HCT116 (cell line): ENCODE data around the gene SDHD. TPM values are rescaled to one million over a fixed set of nuclear protein-coding genes. Genes with fewer than 3 reads are reported as not detected.
A peak's percentile ranks its signal among the peaks of the same experiment; 100 is the strongest.

ENCODE experiments used
- ATAC-seq: fragments of 200-7000 bp; cut with Tn5 transposase; 2 replicates; pipeline ENCODE4 v1.9.1; 2020; ENCODE audit warnings: mild to moderate bottlenecking, moderate library complexity
- BruUV-seq: library from RNA; stranded (reverse); fragments of 400-500 nt; replicated peaks from 2 replicates; lab custom pipeline; 2021; lab: Mats Ljungman, UMichigan
- CTCF ChIA-PET: fragments of 300-600 bp; sonication (Branson Sonifier 250); formaldehyde crosslinking; loops from one replicate; lab custom pipeline; 2021; ENCODE audit warnings: antibody characterized with exemption; lab: Charles Lee
- POLR2A ChIA-PET: fragments of 300-600, 350-600 bp; sonication (Branson Sonifier 250); formaldehyde crosslinking; loops from one replicate; lab custom pipeline; 2021; ENCODE audit warnings: antibody characterized with exemption; lab: Charles Lee
- RAD21 ChIA-PET, 2 experiments: fragments of 300-600 bp; sonication (Branson Sonifier 250); formaldehyde crosslinking; loops; one replicate each; lab custom pipeline; 2023; ENCODE audit warnings: low total read pairs in 2 of 2; ENCODE audit not compliant: uncharacterized antibody in 2 of 2, unreplicated experiment in 2 of 2, low non-redundant PET in 1 of 2; lab: Charles Lee
- DNase-seq: peaks from one replicate; pipeline ENCODE4 v3.0.0-alpha.2; 2010; ENCODE audit warnings: low read depth, low spot score
- H2AFZ ChIP-seq: fragments of 200-600 bp; shearing (Covaris generic), sonication (generic); 2 replicates; pipeline ENCODE4 v1.6.1; 2017; ENCODE audit warnings: low read depth, mixed run types, mixed read lengths, antibody characterized with exemption, low read length; ENCODE audit not compliant: poor library complexity, severe bottlenecking
- H3K27ac ChIP-seq: 2 replicates; pipeline ENCODE4 v1.5.1; 2012; ENCODE audit warnings: low read depth, low read length
- H3K27me3 ChIP-seq: fragments of 200-600 bp; sonication (generic); 2 replicates; pipeline ENCODE4 v1.6.1; 2016; ENCODE audit warnings: mixed run types, low read length, mixed read lengths; ENCODE audit not compliant: insufficient read depth
- H3K36me3 ChIP-seq, 2 experiments: fragments of 200-500 bp in 1 of 2; fragments of 200-600 bp in 1 of 2; sonication (Bioruptor generic) in 1 of 2; sonication (generic) in 1 of 2; 2 replicates each; pipeline versions ENCODE4 v1.5.1 to v1.6.1; 2014 to 2016; ENCODE audit warnings: low read length in 2 of 2, inconsistent platforms in 1 of 2, mixed read lengths in 1 of 2, mixed run types in 1 of 2; ENCODE audit not compliant: insufficient read depth in 2 of 2, control insufficient read depth in 1 of 2
- H3K4me1 ChIP-seq, 2 experiments: fragments of 200-600 bp in 1 of 2; sonication (generic) in 1 of 2; 2 replicates each; pipeline versions ENCODE4 v1.5.1 to v1.6.1; 2012 to 2017; ENCODE audit warnings: low read length in 2 of 2, inconsistent platforms in 1 of 2, mild to moderate bottlenecking in 1 of 2, mixed read lengths in 1 of 2, mixed run types in 1 of 2, moderate library complexity in 1 of 2; ENCODE audit not compliant: insufficient read depth in 2 of 2, control insufficient read depth in 1 of 2
- H3K4me2 ChIP-seq: fragments of 200-600 bp; sonication (generic); 2 replicates; pipeline ENCODE4 v1.6.1; 2017; ENCODE audit warnings: mixed run types, low read length, mixed read lengths
- H3K4me3 ChIP-seq, 2 experiments: fragments of 200-600 bp in 1 of 2; sonication (generic) in 1 of 2; replicated peaks in 1 of 2; 2 replicates each; pipeline ENCODE4 v1.5.1; 2011 to 2016; ENCODE audit warnings: low read length in 2 of 2, control low read depth in 1 of 2, low read depth in 1 of 2, mild to moderate bottlenecking in 1 of 2, mixed read lengths in 1 of 2, mixed run types in 1 of 2
- H3K79me2 ChIP-seq: fragments of 200-600 bp; sonication (generic); 2 replicates; pipeline ENCODE4 v1.6.1; 2017; ENCODE audit warnings: mild to moderate bottlenecking, mixed run types, low read length, moderate library complexity, mixed read lengths; ENCODE audit not compliant: insufficient read depth
- H3K9ac ChIP-seq: fragments of 200-600 bp; sonication (generic); 2 replicates; pipeline ENCODE4 v1.6.1; 2016; ENCODE audit warnings: low read length, mixed read lengths
- H3K9me2 ChIP-seq: fragments of 200-600 bp; sonication (generic), shearing (Covaris generic); 2 replicates; pipeline ENCODE4 v1.6.1; 2017; ENCODE audit warnings: mixed run types, mild to moderate bottlenecking, moderate library complexity; ENCODE audit not compliant: insufficient read depth
- H3K9me3 ChIP-seq, 2 experiments: fragments of 200-500 bp in 1 of 2; fragments of 200-600 bp in 1 of 2; sonication (Bioruptor generic) in 1 of 2; sonication (generic) in 1 of 2; 2 replicates each; pipeline ENCODE4 v1.6.1; 2014 to 2017; ENCODE audit warnings: low read length in 2 of 2, mixed read lengths in 2 of 2, inconsistent platforms in 1 of 2, low read depth in 1 of 2, mild to moderate bottlenecking in 1 of 2, mixed run types in 1 of 2, moderate library complexity in 1 of 2; ENCODE audit not compliant: control insufficient read depth in 1 of 2, insufficient read depth in 1 of 2
- H4K20me1 ChIP-seq: fragments of 200-600 bp; sonication (generic), shearing (Covaris generic); 2 replicates; pipeline ENCODE4 v1.6.1; 2017; ENCODE audit warnings: mixed run types, mild to moderate bottlenecking, moderate library complexity; ENCODE audit not compliant: insufficient read depth
- CBX3 ChIP-seq: IDR thresholded peaks from 2 replicates; pipeline ENCODE4 v1.6.1; 2012; ENCODE audit warnings: low read depth
- EGR1 ChIP-seq: IDR thresholded peaks from 2 replicates; pipeline ENCODE4 v1.6.1; 2012; ENCODE audit warnings: low read depth
- ELF1 ChIP-seq: IDR thresholded peaks from 2 replicates; pipeline ENCODE4 v1.6.1; 2012; ENCODE audit warnings: low read depth, borderline replicate concordance
- EZH2 ChIP-seq: fragments of 200-600 bp; sonication (generic); IDR thresholded peaks from 2 replicates; pipeline ENCODE4 v1.6.1; 2017; ENCODE audit warnings: antibody characterized with exemption, mixed run types
- EZH2phosphoT487 ChIP-seq: fragments of 200-600 bp; IDR thresholded peaks from 2 replicates; pipeline ENCODE4 v1.6.1; 2018; ENCODE audit warnings: antibody characterized with exemption, borderline replicate concordance
- FOSL1 ChIP-seq: IDR thresholded peaks from 2 replicates; pipeline ENCODE4 v1.6.1; 2012; ENCODE audit warnings: low read depth
- POLR2AphosphoS5 ChIP-seq: IDR thresholded peaks from 2 replicates; pipeline ENCODE4 v1.6.1; 2011; ENCODE audit warnings: mild to moderate bottlenecking, low read depth, low read length, moderate library complexity
- SIN3A ChIP-seq: IDR thresholded peaks from 2 replicates; pipeline ENCODE4 v1.6.1; 2012; ENCODE audit warnings: low read depth
- SP1 ChIP-seq: IDR thresholded peaks from 2 replicates; pipeline ENCODE4 v1.6.1; 2012; ENCODE audit warnings: low read depth
- SRF ChIP-seq: IDR thresholded peaks from 2 replicates; pipeline ENCODE4 v1.6.1; 2012; ENCODE audit warnings: low read depth
- ZFX ChIP-seq: fragments of 450-650 bp; IDR thresholded peaks from 2 replicates; pipeline ENCODE4 v1.6.1; 2017
- ZNF274 ChIP-seq: fragments of 200-500 bp; sonication (Bioruptor generic); IDR thresholded peaks from 2 replicates; pipeline ENCODE4 v1.6.1; 2014; ENCODE audit warnings: mild to moderate bottlenecking, low read depth, low read length, inconsistent platforms
- intact Hi-C: fragments of 100-400 bp; cut with micrococcal nuclease; formaldehyde crosslinking; loops from 2 replicates; pipeline ENCODE4 v1.10.0; 2022
- total RNA-seq: library from RNA; stranded (reverse); gene quantifications from one replicate; pipeline ENCODE4 v1.2.1, GENCODE V29; 2021; ENCODE audit not compliant: unreplicated experiment
- TF ChIP-seq, protein P1 (sequence below), 3 experiments: fragments of 200-600 bp in 1 of 3; sonication (generic) in 1 of 3; IDR thresholded peaks in 2 of 3; conservative IDR thresholded peaks in 1 of 3; 2 replicates each; pipeline ENCODE4 v1.5.1; 2012 to 2017; ENCODE audit warnings: low read depth in 2 of 3, low read length in 2 of 3, antibody characterized with exemption in 1 of 3, borderline replicate concordance in 1 of 3, control low read depth in 1 of 3, mild to moderate bottlenecking in 1 of 3, mixed read lengths in 1 of 3, mixed run types in 1 of 3, moderate library complexity in 1 of 3; ENCODE audit not compliant: insufficient read depth in 1 of 3
- TF ChIP-seq, protein P2 (sequence below): IDR thresholded peaks from 2 replicates; pipeline ENCODE4 v1.6.1; 2011; ENCODE audit warnings: mild to moderate bottlenecking, low read length, moderate library complexity; ENCODE audit not compliant: insufficient replicate concordance; ENCODE audit errors: extremely low read depth
- TF ChIP-seq, protein P3 (sequence below): IDR thresholded peaks from 2 replicates; pipeline ENCODE4 v1.6.1; 2012; ENCODE audit warnings: low read depth

Gene SDHD
- total RNA-seq, 1 experiment from 2014 or later = 129 TPM

DNA sequence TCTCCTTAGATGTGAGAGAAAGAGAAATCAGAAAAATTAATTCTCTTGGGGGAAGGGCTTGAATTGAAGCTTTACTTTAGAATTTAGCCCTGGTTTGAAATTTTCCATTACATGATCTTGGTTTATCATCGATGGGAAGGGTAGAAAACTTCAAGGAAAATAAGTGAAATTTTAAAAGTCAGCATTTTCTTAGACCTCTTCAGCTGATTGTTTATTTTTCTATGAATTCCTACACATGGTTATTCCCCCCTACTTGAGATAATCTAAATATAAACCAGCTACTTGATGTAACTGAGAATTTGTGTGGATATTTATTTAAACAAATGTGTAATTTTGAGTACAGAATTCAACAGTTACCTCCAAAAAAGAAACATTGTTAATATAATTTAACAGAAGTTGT, 23.8 kb upstream of the SDHD start:
- RAD21 ChIA-PET = no interaction called here
- Histone ChIP-seq H3K27me3 (no peaks in the 10 kb centered on the region), H3K79me2 (no peaks in the 10 kb centered on the region), H3K4me2 (no peak overlapping the region), H4K20me1 (no peaks in the 10 kb centered on the region), H3K4me1 (no peaks in the 10 kb centered on the region), H3K4me3 (no peak overlapping the region), H3K9ac (no peak overlapping the region)
- intact Hi-C loops = no loop called here
- POLR2A ChIA-PET = no interaction called here
- no peak for DNase-seq
- CTCF ChIA-PET = no interaction called here
- BruUV-seq = TSS peak; percentile 27
- no peak for ATAC-seq
- TF ChIP-seq SIN3A (no peak), EZH2 (no peak), SRF (no peak), ELF1 (no peak), FOSL1 (no peak), POLR2AphosphoS5 (no peak), EGR1 (no peak), ZNF274 (no peak), SP1 (no peak), EZH2phosphoT487 (no peak), CBX3 (no peak), ZFX (no peak)
- TF ChIP-seq, protein P1, sequence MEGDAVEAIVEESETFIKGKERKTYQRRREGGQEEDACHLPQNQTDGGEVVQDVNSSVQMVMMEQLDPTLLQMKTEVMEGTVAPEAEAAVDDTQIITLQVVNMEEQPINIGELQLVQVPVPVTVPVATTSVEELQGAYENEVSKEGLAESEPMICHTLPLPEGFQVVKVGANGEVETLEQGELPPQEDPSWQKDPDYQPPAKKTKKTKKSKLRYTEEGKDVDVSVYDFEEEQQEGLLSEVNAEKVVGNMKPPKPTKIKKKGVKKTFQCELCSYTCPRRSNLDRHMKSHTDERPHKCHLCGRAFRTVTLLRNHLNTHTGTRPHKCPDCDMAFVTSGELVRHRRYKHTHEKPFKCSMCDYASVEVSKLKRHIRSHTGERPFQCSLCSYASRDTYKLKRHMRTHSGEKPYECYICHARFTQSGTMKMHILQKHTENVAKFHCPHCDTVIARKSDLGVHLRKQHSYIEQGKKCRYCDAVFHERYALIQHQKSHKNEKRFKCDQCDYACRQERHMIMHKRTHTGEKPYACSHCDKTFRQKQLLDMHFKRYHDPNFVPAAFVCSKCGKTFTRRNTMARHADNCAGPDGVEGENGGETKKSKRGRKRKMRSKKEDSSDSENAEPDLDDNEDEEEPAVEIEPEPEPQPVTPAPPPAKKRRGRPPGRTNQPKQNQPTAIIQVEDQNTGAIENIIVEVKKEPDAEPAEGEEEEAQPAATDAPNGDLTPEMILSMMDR (IDR thresholded peaks at IDR 0.05 in 2 of 3, conservative IDR thresholded peaks at IDR 0.05 in 1 of 3; ENCODE audit: borderline replicate concordance in 1 of 3, insufficient read depth in 1 of 3, low read depth in 2 of 3, low read length in 2 of 3) = no peak
- TF ChIP-seq, protein P2, sequence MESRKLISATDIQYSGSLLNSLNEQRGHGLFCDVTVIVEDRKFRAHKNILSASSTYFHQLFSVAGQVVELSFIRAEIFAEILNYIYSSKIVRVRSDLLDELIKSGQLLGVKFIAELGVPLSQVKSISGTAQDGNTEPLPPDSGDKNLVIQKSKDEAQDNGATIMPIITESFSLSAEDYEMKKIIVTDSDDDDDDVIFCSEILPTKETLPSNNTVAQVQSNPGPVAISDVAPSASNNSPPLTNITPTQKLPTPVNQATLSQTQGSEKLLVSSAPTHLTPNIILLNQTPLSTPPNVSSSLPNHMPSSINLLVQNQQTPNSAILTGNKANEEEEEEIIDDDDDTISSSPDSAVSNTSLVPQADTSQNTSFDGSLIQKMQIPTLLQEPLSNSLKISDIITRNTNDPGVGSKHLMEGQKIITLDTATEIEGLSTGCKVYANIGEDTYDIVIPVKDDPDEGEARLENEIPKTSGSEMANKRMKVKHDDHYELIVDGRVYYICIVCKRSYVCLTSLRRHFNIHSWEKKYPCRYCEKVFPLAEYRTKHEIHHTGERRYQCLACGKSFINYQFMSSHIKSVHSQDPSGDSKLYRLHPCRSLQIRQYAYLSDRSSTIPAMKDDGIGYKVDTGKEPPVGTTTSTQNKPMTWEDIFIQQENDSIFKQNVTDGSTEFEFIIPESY = no peak
- TF ChIP-seq, protein P3, sequence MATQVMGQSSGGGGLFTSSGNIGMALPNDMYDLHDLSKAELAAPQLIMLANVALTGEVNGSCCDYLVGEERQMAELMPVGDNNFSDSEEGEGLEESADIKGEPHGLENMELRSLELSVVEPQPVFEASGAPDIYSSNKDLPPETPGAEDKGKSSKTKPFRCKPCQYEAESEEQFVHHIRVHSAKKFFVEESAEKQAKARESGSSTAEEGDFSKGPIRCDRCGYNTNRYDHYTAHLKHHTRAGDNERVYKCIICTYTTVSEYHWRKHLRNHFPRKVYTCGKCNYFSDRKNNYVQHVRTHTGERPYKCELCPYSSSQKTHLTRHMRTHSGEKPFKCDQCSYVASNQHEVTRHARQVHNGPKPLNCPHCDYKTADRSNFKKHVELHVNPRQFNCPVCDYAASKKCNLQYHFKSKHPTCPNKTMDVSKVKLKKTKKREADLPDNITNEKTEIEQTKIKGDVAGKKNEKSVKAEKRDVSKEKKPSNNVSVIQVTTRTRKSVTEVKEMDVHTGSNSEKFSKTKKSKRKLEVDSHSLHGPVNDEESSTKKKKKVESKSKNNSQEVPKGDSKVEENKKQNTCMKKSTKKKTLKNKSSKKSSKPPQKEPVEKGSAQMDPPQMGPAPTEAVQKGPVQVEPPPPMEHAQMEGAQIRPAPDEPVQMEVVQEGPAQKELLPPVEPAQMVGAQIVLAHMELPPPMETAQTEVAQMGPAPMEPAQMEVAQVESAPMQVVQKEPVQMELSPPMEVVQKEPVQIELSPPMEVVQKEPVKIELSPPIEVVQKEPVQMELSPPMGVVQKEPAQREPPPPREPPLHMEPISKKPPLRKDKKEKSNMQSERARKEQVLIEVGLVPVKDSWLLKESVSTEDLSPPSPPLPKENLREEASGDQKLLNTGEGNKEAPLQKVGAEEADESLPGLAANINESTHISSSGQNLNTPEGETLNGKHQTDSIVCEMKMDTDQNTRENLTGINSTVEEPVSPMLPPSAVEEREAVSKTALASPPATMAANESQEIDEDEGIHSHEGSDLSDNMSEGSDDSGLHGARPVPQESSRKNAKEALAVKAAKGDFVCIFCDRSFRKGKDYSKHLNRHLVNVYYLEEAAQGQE = no peak
- TF ChIP-seq, all 23 proteins: peak for 0
- Histone ChIP-seq H3K27ac (no peak overlapping the region), H2AFZ (no peak overlapping the region), H3K9me3 (no peaks in the 10 kb centered on the region), H3K36me3 (peaks cover 23 to 29% of the 10 kb centered on the region in 2 experiments), H3K9me2 (no peaks in the 10 kb centered on the region)
